PC-3 (cell line): ENCODE results near the gene ITCH. TPM values are rescaled to one million over a fixed set of nuclear protein-coding genes. Genes with fewer than 3 reads are reported as not detected.
"Not testable (repeated sequence)": the region's sequence is repeated elsewhere in the genome, so short reads cannot be mapped to it uniquely, and the experiment has no call there.

Source experiments
- ATAC-seq: fragments of 200-7000 bp; cut with Tn5 transposase; 2 replicates; pipeline ENCODE4 v1.9.1; 2020; ENCODE audit warnings: mild to moderate bottlenecking, moderate library complexity
- BruUV-seq: library from RNA; stranded (reverse); fragments of 400-500 nt; replicated peaks from 2 replicates; lab custom pipeline; 2021; lab: Mats Ljungman, UMichigan
- CTCF ChIA-PET: fragments of 300-600 bp; sonication (Branson Sonifier 250); formaldehyde crosslinking; loops from one replicate; lab custom pipeline; 2022; ENCODE audit warnings: antibody characterized with exemption; lab: Charles Lee
- POLR2A ChIA-PET: fragments of 300-600 bp; sonication (Branson Sonifier 250); formaldehyde crosslinking; loops from one replicate; lab custom pipeline; 2022; ENCODE audit warnings: antibody characterized with exemption; ENCODE audit not compliant: unreplicated experiment; lab: Charles Lee
- DNase-seq: peaks from one replicate; pipeline ENCODE4 v3.0.0-alpha.2; 2015
- H2AFZ ChIP-seq: fragments of 300-600 bp; sonication (generic); 2 replicates; pipeline ENCODE4 v1.6.0; 2016; ENCODE audit warnings: antibody characterized with exemption, low read length
- H3F3A ChIP-seq: fragments of 300-600 bp; sonication (generic); one replicate; pipeline ENCODE4 v1.6.0; 2017; ENCODE audit warnings: antibody characterized with exemption, low read length, control low read depth, mild to moderate bottlenecking; ENCODE audit not compliant: unreplicated experiment
- H3K27ac ChIP-seq: fragments of 300-600 bp; sonication (generic); 2 replicates; pipeline ENCODE4 v1.5.1; 2016; ENCODE audit warnings: mild to moderate bottlenecking, low read length
- H3K27me3 ChIP-seq: fragments of 300-600 bp; sonication (generic); 2 replicates; pipeline ENCODE4 v1.6.1; 2016; ENCODE audit warnings: low read length, mixed read lengths
- H3K36me3 ChIP-seq: fragments of 300-600 bp; sonication (generic); 2 replicates; pipeline ENCODE4 v1.6.1; 2016; ENCODE audit warnings: low read depth, mixed run types, low read length, mixed read lengths
- H3K4me1 ChIP-seq: fragments of 300-600 bp; sonication (generic); 2 replicates; pipeline ENCODE4 v1.5.1; 2016; ENCODE audit warnings: low read length; ENCODE audit not compliant: insufficient read depth
- H3K4me2 ChIP-seq: fragments of 300-600 bp; sonication (generic); 2 replicates; pipeline ENCODE4 v1.6.0; 2016; ENCODE audit warnings: low read length
- H3K4me3 ChIP-seq: fragments of 300-600 bp; sonication (generic); 2 replicates; pipeline ENCODE4 v1.5.1; 2016; ENCODE audit warnings: mild to moderate bottlenecking, low read length, mixed read lengths
- H3K79me2 ChIP-seq: fragments of 300-600 bp; sonication (generic); 2 replicates; pipeline ENCODE4 v1.6.1; 2017; ENCODE audit warnings: low read length, mixed read lengths
- H3K9ac ChIP-seq: fragments of 300-600 bp; sonication (generic); 2 replicates; pipeline ENCODE4 v1.6.0; 2016; ENCODE audit warnings: mild to moderate bottlenecking, low read length
- H3K9me2 ChIP-seq: fragments of 300-600 bp; sonication (generic); replicated peaks from 2 replicates; pipeline ENCODE4 v1.6.1; 2016; ENCODE audit warnings: mixed run types, low read length, mixed read lengths
- H3K9me3 ChIP-seq: fragments of 300-600 bp; sonication (generic); 2 replicates; pipeline ENCODE4 v1.6.1; 2016; ENCODE audit warnings: low read length, mixed read lengths
- H4K20me1 ChIP-seq: fragments of 300-600 bp; sonication (generic); 2 replicates; pipeline ENCODE4 v1.6.1; 2016; ENCODE audit warnings: low read length, mixed read lengths
- CTCF ChIP-seq: fragments of 300-600 bp; sonication (generic); conservative IDR thresholded peaks from 2 replicates; pipeline ENCODE4 v1.5.1; 2017; ENCODE audit warnings: antibody characterized with exemption, low read depth, mild to moderate bottlenecking, low read length
- EZH2 ChIP-seq: fragments of 300-600 bp; sonication (generic); IDR thresholded peaks from one replicate; pipeline ENCODE4 v1.6.1; 2017; ENCODE audit warnings: antibody characterized with exemption, mild to moderate bottlenecking, low read length; ENCODE audit not compliant: unreplicated experiment
- EZH2phosphoT487 ChIP-seq: fragments of 300-600 bp; sonication (generic); IDR thresholded peaks from 2 replicates; pipeline ENCODE4 v1.6.1; 2018; ENCODE audit warnings: mild to moderate bottlenecking, antibody characterized with exemption, low read length, borderline replicate concordance
- intact Hi-C: fragments of 100-400 bp; cut with micrococcal nuclease; formaldehyde crosslinking; loops from 2 replicates; pipeline ENCODE4 v1.9.0; 2023
- total RNA-seq: library from RNA; depleted of rRNA; stranded (reverse); fragments of >200 nt; gene quantifications from 2 replicates; pipeline ENCODE4 v1.2.3, GENCODE V29; 2014

Gene ITCH
- total RNA-seq, 1 experiment from 2014 or later, result 54.8 TPM

- no peaks in the 10 kb centered on the region for H3F3A ChIP-seq
- H2AFZ ChIP-seq, result no peak overlapping the region
- no peak overlapping the region for H3K9ac ChIP-seq
- no peaks in the 10 kb centered on the region for H3K79me2 ChIP-seq
- POLR2A ChIA-PET, result no interaction called here
- CTCF ChIA-PET, result no interaction called here
- H3K4me2 ChIP-seq, result no peak overlapping the region
- TF ChIP-seq EZH2 (no peak), CTCF (no peak)
- no peaks in the 10 kb centered on the region for H3K9me2 ChIP-seq
- H3K36me3 ChIP-seq, result peaks cover 29% of the 10 kb centered on the region
- H3K4me3 ChIP-seq, result no peak overlapping the region
- 0 out of 2 replicates have a peak, but pooled peaks cover 5% of the 10 kb centered on the region for H4K20me1 ChIP-seq
- no peak for ATAC-seq
- DNase-seq, result no peak
- H3K27ac ChIP-seq, result no peak overlapping the region
- no peaks in the 10 kb centered on the region for H3K27me3 ChIP-seq
- no peaks in the 10 kb centered on the region for H3K4me1 ChIP-seq
- intact Hi-C loops, result no loop called here
- no peaks in the 10 kb centered on the region for H3K9me3 ChIP-seq
- no TSS peak for BruUV-seq
Observed at GRCh38 chr20:34421766-34422466, 58.8 kb downstream of the ITCH start.

DNA sequence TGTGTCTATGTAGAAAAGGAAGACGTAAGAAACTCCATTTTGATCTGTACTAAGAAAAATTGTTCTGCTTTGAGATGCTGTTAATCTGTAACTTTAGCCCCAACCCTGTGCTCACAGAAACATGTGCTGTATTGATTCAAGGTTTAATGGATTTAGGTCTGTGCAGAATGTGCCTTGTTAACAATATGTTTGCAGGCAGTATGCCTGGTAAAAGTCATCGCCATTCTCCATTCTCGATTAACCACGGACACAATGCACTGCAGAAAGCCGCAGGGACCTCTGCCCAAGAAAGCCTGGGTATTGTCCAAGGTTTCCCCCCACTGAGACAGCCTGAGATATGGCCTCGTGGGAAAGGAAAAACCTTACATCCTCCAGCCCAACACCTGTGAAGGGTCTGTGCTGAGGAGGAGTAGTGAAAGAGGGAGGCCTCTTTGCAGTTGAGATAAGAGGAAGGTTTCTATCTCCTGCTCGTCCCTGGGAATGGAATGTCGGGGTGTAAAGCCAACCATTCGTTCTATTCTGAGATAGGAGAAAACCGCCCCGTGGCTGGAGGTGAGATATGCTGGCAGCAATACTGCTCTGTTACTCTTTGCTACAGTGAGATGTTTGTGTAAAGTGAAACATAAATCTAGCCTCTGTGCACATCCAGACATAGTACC lies 62.1 kb downstream of the ITCH start:
- H4K20me1 ChIP-seq, H3K27ac ChIP-seq, intact Hi-C loops, POLR2A ChIA-PET, H3K9me2 ChIP-seq, DNase-seq, H3K4me3 ChIP-seq, ATAC-seq, H3K9ac ChIP-seq, H3F3A ChIP-seq, H3K4me2 ChIP-seq, CTCF ChIA-PET, H3K27me3 ChIP-seq, H2AFZ ChIP-seq, H3K4me1 ChIP-seq, H3K79me2 ChIP-seq, BruUV-seq, H3K9me3 ChIP-seq: not testable (repeated sequence)
- H3K36me3 ChIP-seq, result peaks cover 32% of the 10 kb centered on the region

DNA sequence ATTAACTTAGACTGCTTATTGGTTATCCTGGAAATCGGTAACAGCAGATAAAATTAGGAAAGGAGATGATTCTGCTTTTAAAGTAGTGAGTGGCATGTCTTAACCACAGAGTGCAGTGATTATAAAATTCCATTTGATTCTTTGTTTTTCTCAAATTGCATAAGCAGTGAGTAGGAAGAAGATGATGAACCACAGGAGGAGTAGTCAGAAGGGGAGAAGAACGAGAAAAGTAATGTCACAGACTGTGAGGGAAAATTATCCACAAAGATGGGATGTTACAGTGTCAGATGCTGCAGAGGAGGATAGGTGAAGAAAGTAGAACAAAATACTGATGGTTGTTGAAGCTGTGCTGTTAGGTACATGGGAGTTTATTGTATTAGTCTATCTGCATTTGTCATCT lies 63.0 kb downstream of the ITCH start:
- DNase-seq, result no peak
- H3K36me3 ChIP-seq, result peaks cover 28% of the 10 kb centered on the region
- no peak overlapping the region for H3K4me3 ChIP-seq
- no TSS peak for BruUV-seq
- H4K20me1 ChIP-seq, result 0 out of 2 replicates have a peak, but pooled peaks cover 5% of the 10 kb centered on the region
- intact Hi-C loops, result no loop called here
- H3K79me2 ChIP-seq, result no peaks in the 10 kb centered on the region
- no peaks in the 10 kb centered on the region for H3K9me2 ChIP-seq
- CTCF ChIA-PET, result no interaction called here
- H2AFZ ChIP-seq, result no peak overlapping the region
- H3F3A ChIP-seq, result peaks cover 7% of the 10 kb centered on the region
- no peak overlapping the region for H3K9ac ChIP-seq
- H3K27ac ChIP-seq, result no peak overlapping the region
- H3K4me1 ChIP-seq, result no peaks in the 10 kb centered on the region
- POLR2A ChIA-PET, result no interaction called here
- no peaks in the 10 kb centered on the region for H3K9me3 ChIP-seq
- TF ChIP-seq CTCF, result no peak
- no peak for TF ChIP-seq EZH2
- no peak for TF ChIP-seq EZH2phosphoT487
- H3K27me3 ChIP-seq, result no peaks in the 10 kb centered on the region
- H3K4me2 ChIP-seq, result no peak overlapping the region
- no peak for ATAC-seq
